ENCODE data around the gene SLC34A2.

DNA sequence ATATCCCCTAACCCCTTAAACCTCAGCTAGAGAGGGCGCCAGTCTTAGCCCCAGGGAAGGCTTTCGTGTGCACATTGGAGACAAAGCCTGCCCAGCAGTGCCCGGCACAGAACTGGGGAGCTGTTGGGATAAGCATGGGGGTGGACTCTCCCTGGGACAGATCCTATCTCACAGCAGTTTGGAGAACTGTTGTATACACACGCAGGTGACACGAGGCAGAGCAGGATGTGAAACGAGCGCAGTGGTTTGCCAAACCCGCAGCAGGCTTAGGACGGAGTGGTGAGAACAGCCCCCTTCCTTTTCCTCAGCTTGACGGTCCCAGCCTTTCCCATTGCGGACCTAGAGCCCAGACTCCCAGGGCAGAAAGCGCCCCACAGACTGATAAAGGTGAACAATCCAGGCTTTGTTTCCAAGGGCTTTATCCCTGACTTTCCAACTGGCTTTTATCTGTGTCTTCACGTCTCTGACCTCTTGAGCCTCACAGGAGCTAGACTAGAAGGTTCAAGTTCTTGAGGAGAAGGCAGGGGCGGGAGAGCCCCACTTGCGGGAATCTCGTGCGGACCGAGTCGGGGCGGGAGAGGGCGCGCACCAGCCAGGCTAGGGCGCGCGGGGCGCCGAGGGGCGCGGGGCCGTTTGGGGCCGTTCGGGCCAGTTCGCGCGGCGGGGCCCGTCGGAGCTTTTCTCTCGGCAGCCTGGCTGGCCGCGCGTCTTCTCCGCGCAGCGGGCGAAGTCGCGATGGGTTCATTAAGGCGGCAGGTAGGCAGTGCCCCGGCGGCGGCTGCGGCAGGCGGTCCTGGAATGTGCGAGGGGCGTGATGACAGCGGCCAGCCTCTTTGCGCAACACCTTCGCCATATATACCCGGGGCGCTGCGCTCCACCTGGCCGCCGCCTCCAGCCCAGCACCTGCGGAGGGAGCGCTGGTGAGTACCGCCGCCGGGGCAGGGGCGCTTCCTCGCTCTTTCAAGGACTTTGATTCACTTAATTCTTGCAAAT is at the start of gene SLC34A2:
- TF ChIP-seq, protein P1, sequence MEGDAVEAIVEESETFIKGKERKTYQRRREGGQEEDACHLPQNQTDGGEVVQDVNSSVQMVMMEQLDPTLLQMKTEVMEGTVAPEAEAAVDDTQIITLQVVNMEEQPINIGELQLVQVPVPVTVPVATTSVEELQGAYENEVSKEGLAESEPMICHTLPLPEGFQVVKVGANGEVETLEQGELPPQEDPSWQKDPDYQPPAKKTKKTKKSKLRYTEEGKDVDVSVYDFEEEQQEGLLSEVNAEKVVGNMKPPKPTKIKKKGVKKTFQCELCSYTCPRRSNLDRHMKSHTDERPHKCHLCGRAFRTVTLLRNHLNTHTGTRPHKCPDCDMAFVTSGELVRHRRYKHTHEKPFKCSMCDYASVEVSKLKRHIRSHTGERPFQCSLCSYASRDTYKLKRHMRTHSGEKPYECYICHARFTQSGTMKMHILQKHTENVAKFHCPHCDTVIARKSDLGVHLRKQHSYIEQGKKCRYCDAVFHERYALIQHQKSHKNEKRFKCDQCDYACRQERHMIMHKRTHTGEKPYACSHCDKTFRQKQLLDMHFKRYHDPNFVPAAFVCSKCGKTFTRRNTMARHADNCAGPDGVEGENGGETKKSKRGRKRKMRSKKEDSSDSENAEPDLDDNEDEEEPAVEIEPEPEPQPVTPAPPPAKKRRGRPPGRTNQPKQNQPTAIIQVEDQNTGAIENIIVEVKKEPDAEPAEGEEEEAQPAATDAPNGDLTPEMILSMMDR (IDR thresholded peaks at IDR 0.05), result no peak
- no peak for TF ChIP-seq POLR2AphosphoS5 (IDR thresholded peaks at IDR 0.05)
- TF ChIP-seq POLR2A (IDR thresholded peaks at IDR 0.05; ENCODE audit: low read depth), result no peak
- no peak for TF ChIP-seq EP300 (IDR thresholded peaks at IDR 0.05)

Measured in esophagus muscularis mucosa (tissue), 4 donors.